IPS-18c (cell line): ENCODE measurements around the gene ABL2.
"Not testable (repeated sequence)": the region's sequence is repeated elsewhere in the genome, so short reads cannot be mapped to it uniquely, and the experiment has no call there.

Experiments used
- H3K4me3 ChIP-seq: 2 replicates; pipeline ENCODE4 v1.7.0; 2013; ENCODE audit warnings: low read depth, mild to moderate bottlenecking, low read length, moderate library complexity; ENCODE audit not compliant: insufficient read depth
- H3K9me3 ChIP-seq: one replicate; pipeline ENCODE4 v1.6.1; 2013; ENCODE audit warnings: mild to moderate bottlenecking, low read length, moderate library complexity; ENCODE audit not compliant: control insufficient read depth, insufficient read depth

The ABL2 gene

DNA sequence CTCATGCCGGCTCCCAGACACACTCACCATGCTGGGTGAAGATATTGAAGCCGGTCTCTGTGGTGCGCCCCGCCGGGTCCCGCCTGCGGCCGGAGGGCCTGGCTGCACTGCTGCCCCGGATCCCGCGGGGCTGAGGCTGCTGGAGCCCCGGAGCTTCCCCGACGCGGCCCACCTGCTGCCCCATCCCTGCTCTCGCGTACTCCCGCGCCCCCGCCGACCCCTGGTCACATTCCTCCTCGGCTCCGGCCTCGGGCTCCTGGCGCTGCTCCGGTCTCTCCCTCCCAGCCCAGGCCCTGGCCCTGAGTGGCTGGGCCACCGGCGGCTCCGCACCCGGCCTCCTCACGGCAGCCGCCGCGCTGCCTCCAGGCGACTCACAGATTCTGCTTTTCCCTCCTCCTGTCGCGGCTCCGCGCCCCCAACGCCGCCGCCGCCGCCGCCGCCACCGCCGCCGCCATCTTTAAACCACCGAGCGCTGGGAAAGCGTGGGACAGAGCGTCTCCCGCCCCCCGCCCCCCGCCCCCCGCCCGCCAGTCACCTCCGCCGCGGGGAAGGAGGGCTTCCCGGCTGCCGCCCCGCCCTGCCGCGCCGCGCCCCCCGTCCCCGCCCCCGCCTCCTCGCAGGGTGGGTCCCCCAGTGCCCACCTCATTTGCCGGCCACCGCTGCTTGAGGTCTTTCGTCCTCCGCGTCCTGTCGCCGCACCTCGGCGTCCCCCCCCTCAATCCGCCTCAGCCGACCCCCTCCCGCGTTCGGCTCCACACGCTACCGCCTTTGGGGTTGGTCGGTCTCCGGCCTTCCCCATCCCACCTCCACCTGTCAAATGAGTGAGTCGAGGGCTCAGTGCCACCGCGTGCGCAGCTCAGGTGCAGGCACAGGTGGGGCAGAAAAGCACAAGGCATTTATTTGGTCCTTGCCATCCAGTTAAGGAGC, at the start of gene ABL2:
Gene ABL2 (minus strand): TSS at position 464 of the 927 bp plus-strand sequence. CDS start 280 bp downstream, at position 184.
- Histone ChIP-seq H3K4me3 (peak within 1 kb of the TSS; percentile 93), H3K9me3 (no peaks in the 10 kb centered on the region)

DNA sequence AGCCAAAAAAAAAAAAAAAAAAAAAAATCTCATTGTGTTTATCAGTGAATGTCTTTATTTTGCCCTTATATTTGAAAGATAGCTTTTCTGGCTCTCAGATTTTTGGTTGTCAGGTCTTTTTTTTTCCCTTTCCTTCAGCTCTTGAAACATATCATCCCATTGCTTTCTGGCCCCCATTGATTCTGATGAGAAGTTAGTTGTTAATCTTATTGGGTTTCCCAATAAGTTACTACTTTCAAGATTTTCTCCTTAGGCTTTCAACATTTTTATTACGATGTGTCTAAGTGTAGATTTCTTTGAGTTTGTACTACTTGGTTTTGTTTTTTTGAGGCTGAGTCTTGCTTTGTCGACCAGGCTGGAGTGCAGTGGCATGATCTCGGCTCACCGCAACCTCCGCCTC, 49.4 kb upstream of the ABL2 start:
- H3K4me3 ChIP-seq, result no peak overlapping the region

DNA sequence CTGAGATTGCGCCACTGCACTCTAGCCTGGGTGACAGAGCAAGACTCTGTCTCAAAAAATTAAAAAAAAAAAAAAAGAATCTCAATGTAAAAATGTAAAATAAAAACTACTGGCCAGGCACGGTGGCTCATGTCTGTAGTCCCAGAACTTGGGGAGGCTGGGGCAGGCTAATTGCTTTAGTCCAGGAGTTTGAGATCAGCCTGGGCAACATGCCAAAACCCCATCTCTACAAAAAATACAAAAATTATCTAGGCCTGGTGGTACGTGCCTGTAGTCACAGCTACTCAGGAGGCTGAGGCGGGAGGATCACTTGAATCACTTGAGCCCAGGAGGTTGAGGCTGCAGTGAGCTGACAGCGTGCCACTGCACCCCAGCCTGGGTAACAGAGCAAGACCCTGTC, 44.9 kb upstream of the ABL2 start:
- not testable (repeated sequence) for H3K4me3 ChIP-seq, H3K9me3 ChIP-seq

More for the DNA sequence above, 49.4 kb upstream of the ABL2 start:
- H3K9me3 ChIP-seq, result no peaks in the 10 kb centered on the region

DNA sequence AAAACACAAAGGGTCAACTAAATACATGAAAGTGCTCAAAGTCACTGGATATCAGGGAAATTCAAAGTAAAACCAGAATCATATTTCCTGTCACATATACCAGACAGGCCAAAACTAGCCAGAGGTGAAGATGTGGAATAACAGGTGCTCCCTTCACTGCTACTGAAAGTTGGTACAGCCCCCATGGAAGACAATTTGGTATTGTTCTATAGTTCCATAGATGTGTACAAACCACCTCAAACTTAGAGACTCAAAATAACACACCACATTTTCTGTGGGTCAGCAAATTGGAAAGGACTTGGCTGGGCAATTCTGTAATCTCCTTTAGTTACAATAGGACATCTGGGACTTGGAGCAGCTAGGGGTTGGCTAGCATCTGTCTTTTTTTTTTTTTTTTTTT, 39.6 kb upstream of the ABL2 start:
- H3K9me3 ChIP-seq, result no peaks in the 10 kb centered on the region
- H3K4me3 ChIP-seq, result no peak overlapping the region

DNA sequence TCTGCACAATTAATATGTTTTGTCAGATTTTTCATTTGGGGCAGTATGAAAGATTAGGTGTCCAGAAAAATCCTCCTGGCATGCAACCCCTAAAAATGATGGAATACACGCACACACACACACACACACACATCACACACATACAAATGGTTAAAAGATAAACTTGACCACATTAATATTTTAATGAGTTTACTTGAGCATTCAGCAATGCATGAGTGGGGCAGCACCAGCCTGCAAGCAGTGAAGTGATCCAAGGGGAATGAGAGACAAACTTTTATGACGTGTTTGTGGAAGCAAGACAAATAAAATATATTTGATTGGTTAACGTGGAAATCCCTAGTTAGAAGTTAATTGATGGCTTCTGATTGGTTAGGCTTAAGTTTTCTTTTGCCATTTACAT, 35.0 kb upstream of the ABL2 start:
- no peaks in the 10 kb centered on the region for H3K9me3 ChIP-seq
- H3K4me3 ChIP-seq, result no peak overlapping the region

DNA sequence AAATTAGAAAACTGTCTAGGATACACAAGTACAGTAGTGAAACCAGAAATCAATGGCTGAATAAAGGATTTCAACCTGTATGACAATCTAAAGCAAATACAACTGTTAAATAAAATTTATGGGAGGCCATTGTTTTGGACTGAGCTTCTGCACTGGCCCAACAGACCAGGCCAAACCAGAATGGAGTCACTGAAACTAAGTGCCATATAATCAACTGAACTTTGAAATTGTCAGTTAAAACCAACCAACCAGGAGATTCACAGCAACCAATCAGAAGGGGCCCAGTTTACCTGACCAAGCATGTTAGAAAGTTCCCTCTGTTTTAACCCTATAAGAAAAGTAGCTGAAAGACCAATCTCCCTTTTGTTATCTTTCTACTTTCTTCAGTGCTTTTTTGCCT, 33.6 kb upstream of the ABL2 start:
- H3K9me3 ChIP-seq, result no peaks in the 10 kb centered on the region
- no peak overlapping the region for H3K4me3 ChIP-seq

- H3K4me3 ChIP-seq, result no peak overlapping the region
- no peaks in the 10 kb centered on the region for H3K9me3 ChIP-seq
Measured at GRCh38 chr1:179262183-179262582, 32.7 kb upstream of the ABL2 start.

DNA sequence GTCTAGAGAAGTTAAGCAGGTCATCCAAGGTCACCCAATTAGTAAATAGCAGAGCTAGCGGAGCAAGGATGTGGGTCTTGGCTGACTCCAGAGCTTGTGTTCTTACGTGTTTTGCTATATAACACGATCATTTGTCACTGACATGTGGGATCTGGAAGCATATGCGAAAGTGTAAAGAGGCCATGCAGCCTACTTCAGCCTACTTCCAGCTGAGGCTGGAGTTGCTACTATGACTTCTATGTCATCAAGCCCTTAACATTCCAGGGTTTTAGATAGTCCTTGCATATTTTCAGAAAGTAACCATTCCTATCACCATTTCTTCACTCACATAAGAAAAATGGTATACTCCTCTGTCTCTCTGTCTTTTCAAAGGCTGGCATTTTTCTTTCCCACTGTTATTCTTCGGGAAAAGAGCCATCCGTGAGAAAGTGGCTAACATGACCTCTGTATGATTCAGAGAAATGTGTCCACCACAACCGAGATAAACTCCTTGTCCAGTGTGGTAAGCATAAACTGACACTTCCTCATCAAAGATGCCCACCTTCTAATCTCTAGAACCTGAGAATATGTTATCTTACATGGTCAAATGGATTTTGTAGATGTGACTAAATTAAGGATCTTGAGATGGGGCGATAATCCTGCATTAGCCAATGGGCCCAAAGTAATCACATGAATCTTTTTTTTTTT, 24.0 kb upstream of the ABL2 start:
- Histone ChIP-seq H3K9me3 (no peaks in the 10 kb centered on the region), H3K4me3 (no peak overlapping the region)

GRCh38 chr1:179252606-179253005, 23.1 kb upstream of the ABL2 start:
- Histone ChIP-seq H3K9me3 (no peaks in the 10 kb centered on the region), H3K4me3 (no peak overlapping the region)

DNA sequence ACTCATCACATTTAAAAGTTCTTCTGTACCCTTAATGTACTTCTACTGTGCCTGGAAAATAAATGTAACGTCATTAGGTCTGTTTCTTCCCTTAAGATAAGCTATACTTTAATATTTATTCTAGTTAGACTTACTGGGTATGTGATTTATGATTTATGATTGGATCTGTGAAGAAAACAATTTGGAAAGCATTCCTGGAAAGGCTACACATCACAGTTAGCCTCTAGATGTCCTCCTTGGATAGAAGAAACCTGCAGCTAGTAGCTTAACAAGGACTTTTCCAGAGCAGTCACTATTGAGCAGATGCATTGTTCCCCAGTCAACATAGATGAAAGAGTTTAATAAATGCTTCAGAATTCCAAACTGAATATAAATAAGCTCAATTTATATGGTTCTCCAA, 22.2 kb upstream of the ABL2 start:
- no peaks in the 10 kb centered on the region for H3K9me3 ChIP-seq
- H3K4me3 ChIP-seq, result no peak overlapping the region

DNA sequence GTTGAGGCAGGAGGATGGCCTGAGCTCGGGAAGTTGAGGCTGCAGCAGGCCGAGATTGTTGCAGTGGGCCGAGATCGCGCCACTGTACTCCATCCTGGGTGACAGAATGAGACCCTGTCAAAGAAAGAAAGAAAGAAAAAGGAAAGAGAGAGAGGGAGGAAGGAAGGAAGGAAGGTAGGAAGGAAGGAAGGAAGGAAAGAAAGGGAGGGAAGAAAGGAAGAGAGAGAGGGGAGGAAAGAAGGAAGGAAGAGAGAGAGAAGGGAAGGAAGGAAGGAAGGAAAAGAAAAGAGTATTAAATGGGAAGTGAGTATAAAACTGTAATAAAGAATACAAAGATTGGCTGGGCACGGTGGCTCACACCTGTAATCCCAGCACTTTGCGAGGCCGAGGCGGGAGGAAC, 18.4 kb upstream of the ABL2 start:
- H3K4me3 ChIP-seq, result no peak overlapping the region

DNA sequence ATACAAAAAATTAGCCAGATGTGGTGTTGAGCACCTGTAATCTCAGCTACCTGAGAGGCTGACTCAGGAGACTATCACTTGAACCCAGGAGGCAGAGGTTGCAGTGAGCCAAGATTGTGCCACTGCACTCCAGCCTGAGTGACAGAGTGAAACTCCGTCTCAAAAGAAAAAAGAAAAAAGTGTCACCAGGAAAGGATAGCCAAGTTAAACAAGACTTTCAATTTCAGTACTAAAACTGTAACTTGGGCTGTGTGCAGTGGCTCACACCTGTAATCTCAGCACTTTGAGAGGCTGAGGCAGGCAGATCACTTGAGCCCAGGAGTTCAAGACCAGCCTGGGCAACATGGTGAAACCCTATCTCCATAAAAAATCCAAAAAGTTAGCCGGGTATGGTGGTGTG, 15.9 kb upstream of the ABL2 start:
- not testable (repeated sequence) for H3K9me3 ChIP-seq, H3K4me3 ChIP-seq

More for the DNA sequence above, 18.4 kb upstream of the ABL2 start:
- no peaks in the 10 kb centered on the region for H3K9me3 ChIP-seq

DNA sequence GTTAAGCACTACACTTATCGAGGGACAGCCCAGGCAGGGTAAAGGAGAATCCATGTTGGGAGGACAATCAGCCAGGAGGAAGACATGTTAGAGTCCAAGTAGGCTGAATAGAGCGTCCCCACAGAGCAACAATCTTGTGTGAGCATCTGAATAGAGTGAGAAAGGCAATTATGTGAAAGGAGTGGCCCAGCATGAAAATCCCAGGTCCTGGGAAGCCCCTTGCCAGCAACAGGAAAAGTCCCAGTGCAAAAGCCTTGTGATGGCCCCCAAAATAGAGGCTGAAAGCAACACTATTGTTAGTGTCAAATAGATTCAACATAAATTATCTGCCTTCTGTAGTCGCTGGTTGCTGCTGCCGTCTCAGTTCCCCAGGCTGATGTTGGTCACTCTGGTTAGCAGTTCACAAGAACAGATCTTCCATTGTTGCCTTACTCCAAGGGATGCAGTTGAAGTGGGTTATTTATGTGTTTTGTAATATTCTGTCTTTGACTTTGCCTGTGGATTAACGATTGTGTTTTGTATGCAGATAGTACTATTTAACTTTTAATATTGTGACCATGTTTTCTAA, 12.1 kb upstream of the ABL2 start:
- no peaks in the 10 kb centered on the region for H3K9me3 ChIP-seq
- no peak overlapping the region for H3K4me3 ChIP-seq

DNA sequence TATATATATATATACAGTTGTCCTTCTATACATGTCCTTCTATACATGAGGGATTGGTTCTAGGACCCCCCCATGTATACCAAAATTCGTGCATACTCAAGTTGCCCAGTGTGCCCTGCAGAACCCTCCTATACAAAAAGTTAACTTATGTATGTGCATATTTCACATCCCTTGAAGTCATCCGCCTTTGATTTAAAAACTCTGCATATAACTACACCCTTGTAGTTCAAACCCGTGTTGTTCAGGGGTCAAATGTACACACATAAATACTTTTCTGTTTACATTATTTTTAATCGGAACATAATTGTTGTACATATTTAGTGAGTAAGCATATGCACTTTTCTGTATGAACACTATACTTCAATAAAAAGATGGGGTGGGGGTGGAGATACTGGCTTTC, 7.7 kb upstream of the ABL2 start:
- no peaks in the 10 kb centered on the region for H3K9me3 ChIP-seq
- H3K4me3 ChIP-seq, result no peak overlapping the region

GRCh38 chr1:179234863-179235262, 5.4 kb upstream of the ABL2 start:
- no peaks in the 10 kb centered on the region for H3K9me3 ChIP-seq
- no peak overlapping the region for H3K4me3 ChIP-seq

GRCh38 chr1:179231923-179232322, 2.4 kb upstream of the ABL2 start:
- Histone ChIP-seq H3K9me3 (no peaks in the 10 kb centered on the region), H3K4me3 (no peak overlapping the region)

GRCh38 chr1:179230721-179231120, 1.2 kb upstream of the ABL2 start:
- Histone ChIP-seq H3K9me3 (no peaks in the 10 kb centered on the region), H3K4me3 (no peak overlapping the region)

DNA sequence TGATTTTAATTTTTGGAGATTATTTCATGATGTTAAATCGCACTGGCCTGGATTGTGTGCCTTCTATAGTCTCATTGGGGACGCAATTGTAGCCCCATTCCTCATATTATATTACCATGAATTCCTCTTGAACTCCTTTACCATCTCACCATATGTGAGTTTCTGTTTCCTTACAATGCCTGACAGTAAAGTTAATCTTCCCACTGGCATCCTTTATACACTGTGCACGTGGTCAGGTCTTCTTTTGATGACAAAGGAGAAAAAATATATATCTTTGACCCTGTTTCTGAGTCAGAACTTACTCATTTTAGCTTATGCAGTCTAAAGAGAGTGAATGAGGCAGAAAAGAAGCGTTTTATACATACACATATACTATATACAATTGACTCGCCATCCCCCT, 774 bp upstream of the ABL2 start:
- no peaks in the 10 kb centered on the region for H3K9me3 ChIP-seq
- peak overlapping the region; percentile 52; the same call in 1 of the 2 replicates for H3K4me3 ChIP-seq
